HEK293T (cell line): Measurements from ENCODE around the gene USP32.
"Not testable (repeated sequence)": the region's sequence is repeated elsewhere in the genome, so short reads cannot be mapped to it uniquely, and the experiment has no call there.

Experiments
- CTCF ChIA-PET: fragments of 350-600 bp; formaldehyde crosslinking; extraction: SDS; loops from one replicate; lab custom pipeline; 2021; ENCODE audit warnings: antibody characterized with exemption, inconsistent platforms; lab: Yijun Ruan, JAX
- POLR2A ChIA-PET: fragments of 350-600 bp; formaldehyde crosslinking; extraction: SDS; loops from one replicate; lab custom pipeline; 2020; ENCODE audit warnings: antibody characterized with exemption, inconsistent platforms; lab: Yijun Ruan, JAX
- DNase-seq: peaks from one replicate; pipeline ENCODE4 v3.0.0; 2012; ENCODE audit warnings: mixed read lengths; ENCODE audit errors: extremely low spot score
- ARNT ChIP-seq: fragments of 450-650 bp; IDR thresholded peaks from 2 replicates; pipeline ENCODE4 v1.6.1; 2017; ENCODE audit warnings: mild to moderate bottlenecking
- BHLHE40 ChIP-seq: fragments of 450-650 bp; IDR thresholded peaks from 2 replicates; pipeline ENCODE4 v1.6.1; 2016; ENCODE audit warnings: mild to moderate bottlenecking, moderate library complexity, borderline replicate concordance
- CTBP1 ChIP-seq: fragments of 450-650 bp; IDR thresholded peaks from 2 replicates; pipeline ENCODE4 v1.6.1; 2016; ENCODE audit warnings: borderline replicate concordance
- ELF4 ChIP-seq: fragments of 450-650 bp; IDR thresholded peaks from 2 replicates; pipeline ENCODE4 v1.6.1; 2017; ENCODE audit warnings: antibody characterized with exemption
- FOXA1 ChIP-seq: fragments of 450-650 bp; IDR thresholded peaks from 2 replicates; pipeline ENCODE4 v1.6.1; 2016; ENCODE audit warnings: mild to moderate bottlenecking
- FOXK2 ChIP-seq: fragments of 450-650 bp; IDR thresholded peaks from 2 replicates; pipeline ENCODE4 v1.6.1; 2016; ENCODE audit warnings: mild to moderate bottlenecking
- FOXM1 ChIP-seq: fragments of 450-650 bp; IDR thresholded peaks from 2 replicates; pipeline ENCODE4 v1.6.1; 2017; ENCODE audit warnings: mild to moderate bottlenecking, borderline replicate concordance
- HDGF ChIP-seq: fragments of 450-650 bp; IDR thresholded peaks from 2 replicates; pipeline ENCODE4 v1.6.1; 2017; ENCODE audit warnings: antibody characterized with exemption, borderline replicate concordance
- L3MBTL2 ChIP-seq: fragments of 450-650 bp; conservative IDR thresholded peaks from 2 replicates; pipeline ENCODE4 v1.6.1; 2016; ENCODE audit warnings: mild to moderate bottlenecking
- LEF1 ChIP-seq: fragments of 450-650 bp; IDR thresholded peaks from 2 replicates; pipeline ENCODE4 v1.6.1; 2017; ENCODE audit warnings: mild to moderate bottlenecking, borderline replicate concordance
- NFRKB ChIP-seq: fragments of 450-650 bp; IDR thresholded peaks from 2 replicates; pipeline ENCODE4 v1.6.1; 2016; ENCODE audit warnings: mild to moderate bottlenecking, moderate library complexity
- PKNOX1 ChIP-seq: fragments of 450-650 bp; IDR thresholded peaks from 2 replicates; pipeline ENCODE4 v1.6.1; 2016
- SP1 ChIP-seq: fragments of 450-650 bp; IDR thresholded peaks from 2 replicates; pipeline ENCODE4 v1.6.1; 2017
- SUZ12 ChIP-seq: fragments of 450-650 bp; IDR thresholded peaks from 2 replicates; pipeline ENCODE4 v1.6.1; 2016; ENCODE audit warnings: mild to moderate bottlenecking
- TARDBP ChIP-seq: fragments of 450-650 bp; IDR thresholded peaks from 2 replicates; pipeline ENCODE4 v1.6.1; 2016
- ZNF384 ChIP-seq: fragments of 450-650 bp; IDR thresholded peaks from 2 replicates; pipeline ENCODE4 v1.6.1; 2016

The USP32 gene

GRCh38 chr17:60224064-60224463 lies 167.9 kb downstream of the USP32 start:
- TF ChIP-seq PKNOX1 (no peak), BHLHE40 (no peak), HDGF (no peak), TARDBP (no peak), CTBP1 (no peak), L3MBTL2 (no peak), NFRKB (no peak), FOXA1 (no peak), FOXK2 (no peak), FOXM1 (no peak), ARNT (no peak), LEF1 (no peak), SP1 (no peak), ZNF384 (no peak), SUZ12 (no peak), ELF4 (no peak)
- ChIA-PET POLR2A (no interaction called here), CTCF (no interaction called here)
- no peak for DNase-seq

GRCh38 chr17:60223456-60223855 lies 168.5 kb downstream of the USP32 start:
- no peak for TF ChIP-seq PKNOX1
- TF ChIP-seq SP1: no peak
- no peak for TF ChIP-seq FOXA1
- TF ChIP-seq BHLHE40: no peak
- TF ChIP-seq L3MBTL2: no peak
- no peak for TF ChIP-seq TARDBP
- no peak for TF ChIP-seq ARNT
- no peak for TF ChIP-seq LEF1
- TF ChIP-seq ZNF384: no peak
- TF ChIP-seq FOXK2: no peak
- TF ChIP-seq HDGF: no peak
- no peak for TF ChIP-seq FOXM1
- TF ChIP-seq CTBP1: no peak
- no peak for TF ChIP-seq SUZ12
- no peak for TF ChIP-seq ELF4
- TF ChIP-seq NFRKB: no peak
- CTCF ChIA-PET: no interaction called here
- no peak for DNase-seq
- POLR2A ChIA-PET: no interaction called here

GRCh38 chr17:60218774-60219173 lies 173.2 kb downstream of the USP32 start:
- DNase-seq, POLR2A ChIA-PET, CTCF ChIA-PET: not testable (repeated sequence)

GRCh38 chr17:60215895-60216294 lies 176.0 kb downstream of the USP32 start:
- POLR2A ChIA-PET, CTCF ChIA-PET, DNase-seq: not testable (repeated sequence)

GRCh38 chr17:60211282-60211681 lies 180.7 kb downstream of the USP32 start:
- POLR2A ChIA-PET, CTCF ChIA-PET, DNase-seq: not testable (repeated sequence)

GRCh38 chr17:60208302-60208701 lies 183.6 kb downstream of the USP32 start:
- DNase-seq, POLR2A ChIA-PET, CTCF ChIA-PET: not testable (repeated sequence)

GRCh38 chr17:60205782-60206181 lies 186.2 kb downstream of the USP32 start:
- CTCF ChIA-PET, POLR2A ChIA-PET: not testable (repeated sequence)

GRCh38 chr17:60198630-60199029 lies 193.3 kb downstream of the USP32 start:
- POLR2A ChIA-PET, DNase-seq: not testable (repeated sequence)
- CTCF ChIA-PET: interaction anchor here (0.7 kb wide), 1 partner anchor 47 kb away, joined by 5 read pairs; no protein-coding TSS in a partner anchor

More at GRCh38 chr17:60205782-60206181, 186.2 kb downstream of the USP32 start:
- DNase-seq: not testable (repeated sequence)

GRCh38 chr17:60194141-60194540 lies 197.8 kb downstream of the USP32 start:
- POLR2A ChIA-PET, CTCF ChIA-PET, DNase-seq: not testable (repeated sequence)
